CD4-positive, alpha-beta T cell (primary cell): Measurements from ENCODE around the gene GEMIN7. TPM values are rescaled to one million over a fixed set of nuclear protein-coding genes. Genes with fewer than 3 reads are reported as not detected.
A peak's percentile ranks its signal among the peaks of the same experiment; 100 is the strongest.

ENCODE experiments used
- ATAC-seq: fragments of 200-7000 bp; cut with Tn5 transposase; one replicate; pipeline ENCODE4 v1.10.0; 2022; ENCODE audit warnings: mild to moderate bottlenecking; ENCODE audit not compliant: poor library complexity
- CTCF ChIA-PET: fragments of 350-600 bp; sonication (Branson Sonifier 250); formaldehyde crosslinking; loops from one replicate; lab custom pipeline; 2021; ENCODE audit warnings: antibody characterized with exemption, inconsistent platforms; lab: Charles Lee
- POLR2A ChIA-PET: fragments of 350-600 bp; sonication (Branson Sonifier 250); formaldehyde crosslinking; loops from one replicate; lab custom pipeline; 2021; ENCODE audit warnings: antibody characterized with exemption, inconsistent platforms; lab: Charles Lee
- DNase-seq, 14 experiments: peaks; one replicate each; pipeline ENCODE4 v3.0.0-alpha.2; 2013 to 2020; ENCODE audit warnings: mixed read lengths in 2 of 14
- H3K27ac ChIP-seq, 2 donors: one replicate each; pipeline versions ENCODE4 v1.5.1 to v1.7.0; 2013; ENCODE audit warnings: low read length in 2 of 2, low read depth in 1 of 2, mild to moderate bottlenecking in 1 of 2
- H3K27me3 ChIP-seq, 2 experiments: 1 replicate in 1 of 2; 2 replicates in 1 of 2; pipeline versions ENCODE4 v1.6.1 to v1.7.0; 2013; ENCODE audit warnings: low read length in 2 of 2, control low read depth in 1 of 2, mild to moderate bottlenecking in 1 of 2, moderate library complexity in 1 of 2; ENCODE audit not compliant: insufficient read depth in 2 of 2, control insufficient read depth in 1 of 2
- H3K36me3 ChIP-seq: one replicate; pipeline ENCODE4 v1.6.1; 2013; ENCODE audit warnings: low read length, control low read depth; ENCODE audit not compliant: insufficient read depth
- H3K4me1 ChIP-seq: one replicate; pipeline ENCODE4 v1.6.1; 2013; ENCODE audit warnings: low read length, control low read depth; ENCODE audit not compliant: insufficient read depth
- H3K4me3 ChIP-seq: one replicate; pipeline ENCODE4 v1.5.1; 2013; ENCODE audit warnings: mild to moderate bottlenecking, low read length, moderate library complexity
- H3K9me3 ChIP-seq, 2 experiments: 1 replicate in 1 of 2; 2 replicates in 1 of 2; pipeline versions ENCODE4 v1.6.1 to v1.7.0; 2013; ENCODE audit warnings: low read length in 2 of 2, mild to moderate bottlenecking in 2 of 2, control low read depth in 1 of 2, moderate library complexity in 1 of 2; ENCODE audit not compliant: control insufficient read depth in 1 of 2, insufficient read depth in 1 of 2
- H3K27ac Mint-ChIP-seq: one replicate; pipeline ENCODE4 v1.8.0; 2020; ENCODE audit warnings: mixed read lengths
- H3K27me3 Mint-ChIP-seq: one replicate; pipeline ENCODE4 v1.8.0; 2021; ENCODE audit warnings: mixed read lengths
- H3K36me3 Mint-ChIP-seq: one replicate; pipeline ENCODE4 v1.8.0; 2021; ENCODE audit warnings: low read depth, mixed read lengths
- H3K4me1 Mint-ChIP-seq: one replicate; pipeline ENCODE4 v1.8.0; 2021; ENCODE audit warnings: low read depth, mixed read lengths
- H3K4me3 Mint-ChIP-seq: one replicate; pipeline ENCODE4 v1.8.0; 2020; ENCODE audit warnings: mild to moderate bottlenecking, mixed read lengths
- H3K9me3 Mint-ChIP-seq: one replicate; pipeline ENCODE4 v1.8.0; 2020; ENCODE audit warnings: mixed read lengths
- intact Hi-C, 2 experiments: fragments of 100-400 bp; cut with DNase I in 1 of 2; cut with micrococcal nuclease in 1 of 2; formaldehyde crosslinking; loops; one replicate each; pipeline versions ENCODE4 v1.15.1 to v1.9.0; 2023 to 2025; cut with DNase I, micrococcal nuclease
- total RNA-seq, 174 experiments: library from RNA in 2 of 174; stranded (reverse) in 2 of 174; gene quantifications; one replicate each; pipeline ENCODE4 v1.2.3 and lab custom pipeline; 2021 to 2026
- TF ChIP-seq, protein P1 (sequence below): fragments of 200-600 bp; IDR thresholded peaks from one replicate; pipeline ENCODE4 v1.8.0; 2022; ENCODE audit warnings: antibody characterized with exemption, mild to moderate bottlenecking

The GEMIN7 gene
- total RNA-seq, 2 experiments from 2014 or later: 4.0 to 4.8 TPM

DNA sequence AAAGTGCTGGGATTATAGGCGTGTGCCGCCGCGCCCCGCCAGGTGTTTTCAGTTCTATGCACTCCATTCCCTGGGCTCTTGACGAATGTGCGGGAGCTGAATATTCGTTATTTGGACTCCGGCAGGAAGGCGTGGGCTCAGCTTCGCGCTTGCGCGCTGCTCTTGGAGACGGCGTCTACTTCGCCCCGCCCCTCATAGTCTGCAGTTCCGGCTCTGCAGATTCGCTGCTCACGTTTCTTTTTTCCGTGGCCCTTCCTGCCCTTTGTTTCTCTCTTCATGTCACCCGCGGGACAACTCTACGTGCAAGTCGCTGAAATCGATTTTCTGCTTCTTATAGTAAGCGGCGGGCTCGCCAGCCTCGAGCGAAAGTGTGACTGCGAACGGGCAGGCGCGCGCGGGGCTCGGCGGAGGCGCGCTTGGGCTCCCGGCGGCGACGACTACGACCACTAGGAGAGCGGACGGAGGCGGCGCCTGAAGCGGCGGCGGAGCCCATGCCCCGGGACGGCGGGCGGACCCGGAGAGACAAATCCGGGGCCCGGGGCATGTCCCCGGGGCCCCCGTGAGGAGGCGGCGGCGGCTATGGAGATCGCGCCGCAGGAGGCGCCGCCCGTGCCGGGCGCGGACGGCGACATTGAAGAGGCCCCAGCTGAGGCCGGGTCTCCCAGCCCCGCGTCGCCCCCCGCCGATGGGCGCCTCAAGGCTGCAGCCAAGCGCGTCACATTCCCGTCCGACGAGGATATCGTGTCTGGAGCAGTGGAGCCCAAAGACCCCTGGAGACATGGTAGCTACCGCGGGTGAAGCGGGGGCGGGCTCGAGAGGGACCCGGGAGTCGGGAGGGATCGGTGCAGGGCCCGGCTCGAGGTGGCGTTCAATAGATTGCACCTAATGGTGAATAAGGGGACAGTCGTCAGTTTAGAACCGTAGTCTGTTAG is 14.0 kb downstream of the GEMIN7 start, which contains the start of gene PPP1R37:
Gene PPP1R37, plus strand, starts transcription at position 433 of the 932 bp plus-strand sequence. Its CDS starts 147 bp downstream, at position 580.
- Mint-ChIP-seq H3K27me3 (no peaks in the 10 kb centered on the region), H3K36me3 (peaks cover 22% of the 10 kb centered on the region), H3K9me3 (no peaks in the 10 kb centered on the region), H3K4me1 (peaks cover 66% of the 10 kb centered on the region), H3K27ac (peak within 1 kb of the TSS; percentile 97), H3K4me3 (peak within 1 kb of the TSS; percentile 93)
- Histone ChIP-seq H3K4me1 (peaks cover 88% of the 10 kb centered on the region), H3K27ac (peak within 1 kb of the TSS; percentile 64 to 91), H3K27me3 (no peaks in the 10 kb centered on the region), H3K9me3 (no peaks in the 10 kb centered on the region), H3K36me3 (peaks cover 21% of the 10 kb centered on the region), H3K4me3 (peak within 1 kb of the TSS; percentile 97)
- TF ChIP-seq, protein P1, sequence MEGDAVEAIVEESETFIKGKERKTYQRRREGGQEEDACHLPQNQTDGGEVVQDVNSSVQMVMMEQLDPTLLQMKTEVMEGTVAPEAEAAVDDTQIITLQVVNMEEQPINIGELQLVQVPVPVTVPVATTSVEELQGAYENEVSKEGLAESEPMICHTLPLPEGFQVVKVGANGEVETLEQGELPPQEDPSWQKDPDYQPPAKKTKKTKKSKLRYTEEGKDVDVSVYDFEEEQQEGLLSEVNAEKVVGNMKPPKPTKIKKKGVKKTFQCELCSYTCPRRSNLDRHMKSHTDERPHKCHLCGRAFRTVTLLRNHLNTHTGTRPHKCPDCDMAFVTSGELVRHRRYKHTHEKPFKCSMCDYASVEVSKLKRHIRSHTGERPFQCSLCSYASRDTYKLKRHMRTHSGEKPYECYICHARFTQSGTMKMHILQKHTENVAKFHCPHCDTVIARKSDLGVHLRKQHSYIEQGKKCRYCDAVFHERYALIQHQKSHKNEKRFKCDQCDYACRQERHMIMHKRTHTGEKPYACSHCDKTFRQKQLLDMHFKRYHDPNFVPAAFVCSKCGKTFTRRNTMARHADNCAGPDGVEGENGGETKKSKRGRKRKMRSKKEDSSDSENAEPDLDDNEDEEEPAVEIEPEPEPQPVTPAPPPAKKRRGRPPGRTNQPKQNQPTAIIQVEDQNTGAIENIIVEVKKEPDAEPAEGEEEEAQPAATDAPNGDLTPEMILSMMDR: peak; percentile 27
- intact Hi-C loops: loop anchor here (1.0 to 5.0 kb wide), 8 partner anchors 14 to 489 kb away; partner anchors contain the start of genes BLOC1S3 (in 2 of the 2), TRAPPC6A (in 2 of the 2), CLASRP (in 1 of the 2) and CLPTM1 (in 1 of the 2)
- POLR2A ChIA-PET: interaction anchor here (0.8 to 2.9 kb wide), 18 partner anchors 10 to 1629 kb away, joined by 3 to 81 read pairs (median 8); partner anchors contain the start of genes BLOC1S3, CLASRP, GEMIN7 and RELB
- CTCF ChIA-PET: interaction anchor here (1.1 to 2.7 kb wide), 6 partner anchors 10 to 86 kb away, joined by 3 to 15 read pairs (median 7); partner anchors contain the start of genes BLOC1S3, GEMIN7 and TRAPPC6A
- DNase-seq: peak; percentile 83 to 98 (median 90)
- ATAC-seq: peak; percentile 72

GRCh38 chr19:45094137-45094536 is 15.1 kb downstream of the GEMIN7 start:
- peaks cover 88% of the 10 kb centered on the region for H3K4me1 ChIP-seq
- peak overlapping the region; percentile 97 for H3K4me3 ChIP-seq
- ATAC-seq: no peak

GRCh38 chr19:45094707-45095106 is 15.6 kb downstream of the GEMIN7 start:
- peak overlapping the region; percentile 93 for H3K4me3 Mint-ChIP-seq
- H3K4me1 ChIP-seq: peaks cover 83% of the 10 kb centered on the region
- POLR2A ChIA-PET: no interaction called here
- DNase-seq (no peak), ATAC-seq (no peak)
- intact Hi-C loops: loop anchor here (5.0 kb wide), 5 partner anchors 33 to 488 kb away; partner anchors contain the start of genes BLOC1S3 (in 1 of the 2), CLPTM1 (in 1 of the 2), MARK4 (in 1 of the 2) and OPA3 (in 1 of the 2)
- TF ChIP-seq, protein P1: no peak
- no peaks in the 10 kb centered on the region for H3K27me3 Mint-ChIP-seq
- peaks cover 14% of the 10 kb centered on the region for H3K36me3 ChIP-seq
- H3K36me3 Mint-ChIP-seq: peaks cover 22% of the 10 kb centered on the region
- H3K27ac ChIP-seq: no peak overlapping the region
- no peak overlapping the region for H3K27ac Mint-ChIP-seq
- H3K9me3 Mint-ChIP-seq: no peaks in the 10 kb centered on the region
- CTCF ChIA-PET: no interaction called here
- no peak overlapping the region for H3K4me3 ChIP-seq
- peaks cover 77% of the 10 kb centered on the region for H3K4me1 Mint-ChIP-seq
- no peaks in the 10 kb centered on the region for H3K9me3 ChIP-seq
- H3K27me3 ChIP-seq: no peaks in the 10 kb centered on the region

More at GRCh38 chr19:45094137-45094536, 15.1 kb downstream of the GEMIN7 start:
- Mint-ChIP-seq H3K4me1 (peaks cover 72% of the 10 kb centered on the region), H3K36me3 (peaks cover 22% of the 10 kb centered on the region), H3K4me3 (peak overlapping the region; percentile 93), H3K27ac (peak overlapping the region; percentile 97), H3K9me3 (no peaks in the 10 kb centered on the region), H3K27me3 (no peaks in the 10 kb centered on the region)
- intact Hi-C loops: loop anchor here (5.0 kb wide), 5 partner anchors 33 to 488 kb away; partner anchors contain the start of genes BLOC1S3 (in 1 of the 2), CLPTM1 (in 1 of the 2), MARK4 (in 1 of the 2) and OPA3 (in 1 of the 2)
- ChIA-PET POLR2A (no interaction called here), CTCF (no interaction called here)
- TF ChIP-seq, protein P1: no peak
- Histone ChIP-seq H3K9me3 (no peaks in the 10 kb centered on the region), H3K27me3 (no peaks in the 10 kb centered on the region), H3K27ac (no peak overlapping the region), H3K36me3 (peaks cover 15% of the 10 kb centered on the region)
- DNase-seq: no peak
